GM18861 (cell line): ENCODE measurements around the gene CENPP.

ENCODE experiments used
- ATAC-seq: cut with Tn5 transposase; IDR thresholded peaks from one replicate; pipeline ENCODE4 v1.9.1; 2021; ENCODE audit not compliant: unreplicated experiment

Gene CENPP

DNA sequence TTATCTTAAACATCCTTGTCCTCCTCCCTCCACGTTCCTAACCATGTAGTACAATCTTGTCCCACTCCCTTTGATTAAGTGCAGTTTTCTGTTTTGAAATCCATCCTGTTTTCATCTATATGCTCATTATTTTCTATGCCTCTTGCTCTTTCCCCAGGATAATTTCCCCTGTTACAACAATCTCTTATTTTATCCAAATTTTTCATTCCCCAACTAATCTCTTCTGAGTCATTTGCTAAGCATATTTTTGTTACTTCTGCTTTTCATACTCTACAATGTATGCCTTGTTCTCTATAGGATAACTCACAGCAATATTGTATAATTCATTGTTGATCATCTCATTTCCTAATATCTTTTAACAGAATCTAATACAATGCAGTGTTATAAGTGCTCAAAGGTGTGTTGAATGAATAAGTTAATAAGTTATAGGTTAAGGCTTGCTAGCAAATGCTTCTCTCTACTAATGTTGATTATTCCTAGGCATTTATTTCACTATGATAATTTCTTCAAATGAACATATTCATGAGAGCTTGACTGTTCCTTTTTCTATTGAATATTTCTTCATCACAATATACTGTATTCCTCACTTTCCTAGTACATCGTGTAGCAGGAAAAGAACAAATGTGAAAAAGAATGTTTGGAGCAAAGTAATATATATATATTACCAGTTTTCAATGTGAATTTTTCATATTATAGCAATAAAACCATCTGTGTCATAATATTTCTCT lies 97.0 kb downstream of the CENPP start:
- ATAC-seq, result no peak

- ATAC-seq, result no peak
Observed at GRCh38 chr9:92423612-92424011, 97.9 kb downstream of the CENPP start.

DNA sequence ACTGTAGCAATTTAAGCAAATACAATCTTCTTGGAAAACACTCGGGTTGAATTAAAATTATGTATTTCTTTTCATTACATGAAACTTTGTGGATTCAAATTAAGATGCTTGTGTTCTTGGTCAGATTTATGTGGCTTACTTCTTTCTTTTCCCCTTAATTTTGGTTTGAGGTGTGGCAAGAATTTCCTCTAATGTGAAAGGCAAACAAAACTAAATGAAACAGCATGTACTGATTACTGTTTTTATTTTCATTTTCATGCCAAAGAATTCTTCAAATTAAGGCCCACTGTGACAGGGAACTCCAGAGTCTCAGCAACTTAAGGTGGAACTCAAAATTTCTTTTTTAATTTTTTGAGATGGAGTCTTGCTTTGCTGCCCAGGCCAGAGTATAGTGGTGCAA lies 98.6 kb downstream of the CENPP start, which contains the start of gene OMD:
TSS of gene OMD (minus strand) at position 132 of the 400 bp plus-strand sequence. CDS start 6,913 bp downstream, outside the sequence.
- ATAC-seq, result no peak

GRCh38 chr9:92425474-92425873 lies 99.7 kb downstream of the CENPP start:
- ATAC-seq, result no peak

GRCh38 chr9:92426501-92427145 lies 100.9 kb downstream of the CENPP start:
- ATAC-seq, result no peak

DNA sequence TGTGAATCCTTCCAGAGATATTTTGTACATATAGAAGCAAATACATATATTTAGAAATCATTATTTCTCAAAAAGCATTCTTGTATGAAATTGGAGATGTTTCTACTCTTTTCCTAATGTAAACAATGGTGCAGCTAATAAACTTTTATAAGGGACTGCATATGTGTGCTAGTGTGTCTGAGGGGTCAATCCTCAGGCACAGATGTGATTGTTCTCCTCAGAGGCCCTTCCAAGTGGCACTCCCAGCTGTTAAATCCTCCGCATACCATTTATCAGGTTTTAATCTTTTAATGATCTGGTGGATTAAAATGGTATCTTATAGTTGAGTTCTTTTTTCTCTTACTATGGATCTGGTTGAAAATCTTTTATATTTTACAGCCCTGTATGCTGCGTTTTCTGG lies 104.1 kb downstream of the CENPP start:
- ATAC-seq, result no peak

- no peak for ATAC-seq
Observed at GRCh38 chr9:92432350-92432749, 106.6 kb downstream of the CENPP start.

DNA sequence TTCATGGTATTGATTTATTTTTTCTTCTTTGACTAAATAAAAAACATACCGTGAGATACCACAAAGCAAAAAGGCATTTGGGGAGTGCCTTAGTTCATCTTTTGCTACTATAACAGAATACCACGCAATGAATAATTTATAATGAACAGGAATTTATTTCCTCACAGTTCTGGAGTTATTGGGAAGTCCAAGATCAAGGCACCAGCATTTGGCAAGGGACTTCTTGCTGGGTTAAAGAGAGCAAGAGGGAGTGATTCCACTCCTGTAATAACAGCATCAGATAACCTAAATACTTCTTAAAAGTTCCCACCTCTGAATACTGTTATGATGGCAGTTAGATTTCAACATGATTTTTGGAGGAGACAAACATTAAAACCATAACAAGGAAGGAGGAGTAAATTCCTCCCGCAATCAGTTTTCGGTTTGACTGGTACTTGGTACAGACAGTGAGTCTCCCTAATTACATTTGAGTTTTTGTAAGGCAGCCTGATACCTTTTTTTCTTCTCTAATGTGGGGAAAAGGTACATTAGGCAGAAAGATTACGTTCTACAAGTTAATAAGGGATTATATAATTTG lies 107.3 kb downstream of the CENPP start:
- no peak for ATAC-seq

DNA sequence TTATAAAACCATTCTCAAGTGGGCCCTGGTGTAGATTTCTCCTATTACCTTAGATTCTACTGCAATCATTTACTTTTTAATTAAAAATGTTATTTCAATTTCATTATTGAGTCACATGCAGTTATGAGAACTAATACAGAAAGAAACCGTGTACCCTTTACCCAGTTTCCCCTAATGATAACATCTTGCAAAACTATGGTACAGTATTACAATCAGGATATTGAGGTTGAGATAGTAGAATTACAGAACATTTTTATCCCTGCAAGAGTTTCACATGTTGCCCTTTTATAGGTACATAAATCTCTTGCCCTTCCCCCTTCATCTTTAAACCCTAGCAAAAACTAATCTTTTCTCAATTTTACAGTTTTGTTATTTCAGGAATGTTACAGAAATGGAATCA lies 109.5 kb downstream of the CENPP start:
- ATAC-seq, result no peak

DNA sequence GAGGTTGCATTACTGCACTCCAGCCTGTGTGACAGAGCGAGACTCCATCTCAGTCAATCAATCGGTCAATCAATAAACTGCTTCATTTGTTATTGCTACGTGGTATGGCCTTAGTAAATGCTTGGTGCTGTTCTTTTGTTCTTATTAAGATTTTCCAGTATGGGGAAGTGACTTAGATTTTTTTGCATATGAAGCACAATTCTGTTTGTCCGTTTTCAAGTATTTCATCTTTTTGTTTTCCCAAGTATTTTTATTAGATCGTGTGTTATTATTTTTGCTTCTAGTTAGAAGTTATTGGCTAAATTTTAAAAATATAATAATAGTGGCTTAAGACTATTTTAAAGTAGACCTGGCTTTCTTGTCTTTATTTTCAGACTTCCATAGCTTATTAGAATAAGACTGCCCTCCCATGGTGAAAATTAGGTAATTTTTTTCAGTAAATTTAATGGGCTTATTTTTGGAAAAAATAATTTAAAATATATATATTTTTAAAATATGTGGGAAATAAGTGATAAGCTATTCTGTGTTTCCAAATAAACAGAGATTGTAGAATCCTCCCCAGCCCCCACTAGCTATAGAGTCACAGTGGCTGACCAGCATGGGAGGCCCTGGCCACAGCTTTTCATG lies 113.3 kb downstream of the CENPP start:
- no peak for ATAC-seq

- ATAC-seq, result no peak
Observed at GRCh38 chr9:92439921-92440750, 114.4 kb downstream of the CENPP start.

DNA sequence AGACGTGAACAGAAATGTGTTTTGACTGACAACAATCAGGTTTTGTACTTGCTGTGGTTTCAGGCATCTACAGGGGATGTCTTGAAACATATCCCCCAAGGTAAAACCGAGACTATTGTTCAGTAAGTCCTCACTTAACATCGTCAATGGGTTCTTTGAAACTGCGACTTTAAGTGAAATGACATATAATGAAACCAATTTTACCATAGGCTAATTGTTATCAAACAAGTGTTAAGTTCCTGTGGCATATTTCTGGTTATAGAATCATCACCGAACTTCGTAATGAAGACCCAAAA lies 114.9 kb downstream of the CENPP start:
- ATAC-seq, result no peak

DNA sequence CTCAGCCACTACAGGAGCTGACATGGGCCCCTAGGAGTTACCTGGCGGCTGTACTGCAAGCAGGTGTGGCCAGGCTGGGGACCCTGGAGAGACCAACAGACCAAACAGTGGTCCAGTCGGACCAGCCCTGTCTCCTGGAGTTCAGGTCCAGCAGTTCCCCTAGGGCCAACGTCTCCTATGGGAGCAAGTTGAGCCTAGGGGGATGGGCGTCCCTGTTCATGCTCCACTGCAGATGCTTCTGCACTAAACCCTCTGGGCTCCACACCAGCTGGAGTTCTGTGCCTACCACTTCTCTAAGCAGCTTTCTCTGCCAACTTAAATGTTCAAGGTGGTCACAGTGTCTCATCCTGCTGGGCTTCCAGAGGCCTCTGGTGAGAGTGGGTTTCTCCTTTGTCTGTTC lies 119.1 kb downstream of the CENPP start:
- ATAC-seq, result no peak

DNA sequence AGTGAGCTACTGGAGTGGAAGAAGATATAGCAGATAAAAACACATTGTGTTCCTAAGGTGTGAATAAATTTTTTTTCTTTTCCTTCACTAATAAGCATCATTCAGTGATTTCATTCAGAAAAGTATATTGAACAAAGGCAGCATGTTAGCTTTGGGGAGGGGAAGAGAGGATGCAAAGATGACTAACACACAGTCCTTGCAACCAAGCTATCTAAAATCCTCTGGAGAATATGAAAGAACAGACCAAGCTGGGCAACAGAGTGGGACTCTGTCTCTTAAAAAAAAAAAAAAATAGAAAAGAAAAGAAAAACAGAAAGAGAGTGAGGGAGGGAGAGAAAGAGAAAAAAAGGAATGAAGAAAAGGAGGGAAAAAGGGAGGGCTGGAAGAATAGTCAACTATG lies 120.8 kb downstream of the CENPP start:
- no peak for ATAC-seq

- ATAC-seq, result no peak
Observed at GRCh38 chr9:92455217-92455616, 129.5 kb downstream of the CENPP start.

- ATAC-seq, result no peak
Observed at GRCh38 chr9:92457576-92457975, 131.8 kb downstream of the CENPP start.

GRCh38 chr9:92463387-92463786 lies 137.6 kb downstream of the CENPP start:
- no peak for ATAC-seq

GRCh38 chr9:92463984-92464383 lies 138.2 kb downstream of the CENPP start:
- no peak for ATAC-seq

DNA sequence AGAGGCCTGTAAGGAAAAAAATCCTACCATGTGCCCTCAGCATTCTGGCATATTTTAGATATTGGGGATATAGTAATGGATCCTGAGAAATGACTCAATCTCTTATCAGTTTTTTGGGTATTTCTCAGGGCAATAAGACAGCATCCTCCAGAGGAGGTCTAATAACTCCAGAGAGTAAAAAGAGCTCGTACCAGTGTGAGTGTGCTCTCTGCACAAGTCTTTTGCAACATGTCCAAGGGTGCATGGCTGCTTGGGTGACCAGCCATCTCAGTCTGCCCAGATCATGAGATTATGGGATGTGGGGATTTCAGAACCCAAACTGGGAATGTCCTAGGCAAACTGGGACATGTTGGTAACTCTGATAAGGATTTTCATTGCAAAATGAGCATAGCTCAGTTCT lies 141.3 kb downstream of the CENPP start:
- no peak for ATAC-seq

DNA sequence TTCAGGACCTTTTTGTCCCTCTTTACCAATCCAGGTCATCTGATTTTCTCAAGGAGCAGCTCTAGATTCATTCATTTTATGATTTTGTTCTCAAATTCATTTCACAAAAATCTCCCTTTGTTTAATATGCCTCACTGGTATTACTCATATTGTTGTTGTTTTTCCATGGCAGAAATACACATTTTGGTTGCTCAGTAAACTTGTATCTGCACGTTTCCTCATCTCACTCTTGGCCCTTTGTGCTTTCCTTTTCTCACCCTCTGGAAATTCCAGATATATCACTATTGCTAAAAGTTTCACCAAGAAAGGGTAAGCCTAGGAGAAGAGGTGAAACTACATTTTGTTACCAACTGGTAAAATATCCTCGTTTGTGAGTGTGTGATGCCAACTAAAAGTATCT lies 141.8 kb downstream of the CENPP start:
- ATAC-seq, result no peak

DNA sequence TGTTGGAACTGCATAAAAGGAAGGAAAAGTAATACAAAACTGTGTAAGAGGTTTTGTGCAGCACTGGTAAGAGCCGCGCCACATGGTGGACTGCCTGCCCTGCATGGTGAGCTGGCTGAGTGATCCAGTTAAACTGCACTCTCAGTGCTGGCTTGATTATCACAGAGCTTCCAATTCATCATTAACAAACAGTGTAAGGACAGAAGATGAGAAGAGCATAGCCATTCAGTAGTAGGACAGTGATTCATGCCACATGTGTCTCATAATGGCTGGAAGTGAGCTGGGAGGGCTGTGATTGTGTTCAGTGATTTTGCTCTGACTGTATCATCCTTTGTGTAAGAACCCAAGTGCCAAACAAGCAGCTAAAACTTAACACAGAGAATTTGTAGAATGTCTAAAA lies 142.5 kb downstream of the CENPP start:
- no peak for ATAC-seq
